Small intestine (tissue), 7 donors: Measurements from ENCODE around the gene SLC16A11. TPM values are rescaled to one million over a fixed set of nuclear protein-coding genes. Genes with fewer than 3 reads are reported as not detected.
A peak's percentile ranks its signal among the peaks of the same experiment; 100 is the strongest.

Experiments used
- DNase-seq, 2 donors: peaks; one replicate each; pipeline versions ENCODE4 v3.0.0 to v3.0.0-alpha.2; 2013
- FAIRE-seq: peaks from 2 replicates; lab custom pipeline; 2012; peaks lifted over from hg19 to GRCh38; lab: Jason Lieb, UNC
- H3K27ac ChIP-seq, 3 donors: one replicate each; pipeline ENCODE4 v1.5.1; 2013; ENCODE audit warnings: low read length in 2 of 3, mild to moderate bottlenecking in 2 of 3, control low read depth in 1 of 3, inconsistent platforms in 1 of 3, low read depth in 1 of 3, moderate library complexity in 1 of 3
- H3K27me3 ChIP-seq, 3 donors: one replicate each; pipeline ENCODE4 v1.6.1; 2013; ENCODE audit warnings: low read length in 3 of 3, inconsistent platforms in 1 of 3; ENCODE audit not compliant: control insufficient read depth in 3 of 3, insufficient read depth in 3 of 3
- H3K36me3 ChIP-seq, 3 donors: one replicate each; pipeline ENCODE4 v1.6.1; 2013; ENCODE audit warnings: low read length in 3 of 3, inconsistent platforms in 1 of 3, low read depth in 1 of 3, mild to moderate bottlenecking in 1 of 3, moderate library complexity in 1 of 3; ENCODE audit not compliant: control insufficient read depth in 3 of 3, insufficient read depth in 2 of 3
- H3K4me1 ChIP-seq, 3 donors: one replicate each; pipeline ENCODE4 v1.6.1; 2013; ENCODE audit warnings: low read length in 2 of 3, inconsistent platforms in 1 of 3, low read depth in 1 of 3, mild to moderate bottlenecking in 1 of 3, moderate library complexity in 1 of 3; ENCODE audit not compliant: control insufficient read depth in 3 of 3, insufficient read depth in 2 of 3
- H3K4me3 ChIP-seq, 3 donors: one replicate each; pipeline ENCODE4 v1.5.1; 2013; ENCODE audit warnings: low read length in 3 of 3, control low read depth in 1 of 3, inconsistent platforms in 1 of 3, low read depth in 1 of 3, mild to moderate bottlenecking in 1 of 3, moderate library complexity in 1 of 3
- H3K9me3 ChIP-seq, 2 donors: one replicate each; pipeline ENCODE4 v1.6.1; 2013; ENCODE audit warnings: low read depth in 1 of 2, low read length in 1 of 2; ENCODE audit not compliant: control insufficient read depth in 2 of 2, insufficient read depth in 1 of 2
- WGBS, 3 donors: extraction: QIAGEN DNeasy Blood & Tissue Kit; methylation state at CpG; one replicate each; pipeline ENCODE4 v1.1.7; 2013; 5-methylcytosine and 5-hydroxymethylcytosine counted together
- polyA plus RNA-seq, 4 donors: library from polyadenylated mRNA; stranded (reverse) in 3 of 4; unstranded in 1 of 4; fragments of 200-250 nt in 3 of 4; fragments of 120-200 nt in 1 of 4; gene quantifications; one replicate each; pipeline versions ENCODE4 v1.2.1 to v1.2.3, GENCODE V29; 2013
- donor health status: healthy with polysubstance abuse.
- donor health status: control.
- donor health status: control.
- donor health status: Bipolar disorder and iron deficiency.
- donor health status: healthy.

Gene SLC16A11
- polyA plus RNA-seq, 4 donors = 0.68 to 2.3 TPM; not detected in 2

DNA sequence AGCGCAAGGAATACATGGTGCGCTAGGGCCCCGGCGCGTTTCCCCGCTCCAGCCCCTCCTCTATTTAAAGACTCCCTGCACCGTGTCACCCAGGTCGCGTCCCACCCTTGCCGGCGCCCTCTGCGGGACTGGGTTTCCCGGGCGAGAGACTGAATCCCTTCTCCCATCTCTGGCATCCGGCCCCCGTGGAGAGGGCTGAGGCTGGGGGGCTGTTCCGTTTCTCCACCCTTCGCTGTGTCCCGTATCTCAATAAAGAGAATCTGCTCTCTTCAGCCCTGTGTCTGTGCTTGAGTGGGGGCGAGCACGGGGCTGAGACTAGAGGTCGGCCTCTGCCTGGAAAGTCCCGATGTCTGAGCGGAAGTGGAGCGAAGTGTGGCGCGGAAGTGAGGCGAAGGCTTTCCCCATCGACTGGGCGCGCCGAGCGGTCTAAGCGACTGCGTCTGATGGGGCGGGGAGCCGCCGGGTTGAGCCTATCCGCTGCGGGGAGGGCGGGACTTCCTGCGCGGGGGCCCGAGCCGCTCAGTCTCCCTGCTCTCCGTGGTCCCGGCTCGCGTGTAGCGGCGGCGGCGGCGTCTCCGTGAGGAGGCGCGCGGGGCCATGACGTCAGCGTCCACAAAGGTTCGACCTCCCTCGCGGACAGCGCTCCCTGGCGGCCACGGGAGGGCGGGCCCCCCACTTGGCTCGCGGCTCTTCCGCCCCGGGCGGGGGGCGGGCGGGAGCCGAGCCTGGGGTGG lies 29.5 kb downstream of the SLC16A11 start:
- FAIRE-seq (no peak), DNase-seq (peak; percentile 97 to 98)
- WGBS, 3 donors = 0% methylated on average over 48 to 75 of the region's 75 CpGs
- peaks cover 0 to 29% (median 2%) of the 10 kb centered on the region in 3 donors for H3K36me3 ChIP-seq
- H3K4me1 ChIP-seq = peaks cover 0 to 16% (median 6%) of the 10 kb centered on the region in 3 donors
- peak overlapping the region; percentile 45 to 92 (median 86) for H3K4me3 ChIP-seq
- H3K9me3 ChIP-seq = no peaks in the 10 kb centered on the region
- no peaks in the 10 kb centered on the region for H3K27me3 ChIP-seq
- peak overlapping the region; percentile 91 to 99 (median 98) for H3K27ac ChIP-seq

DNA sequence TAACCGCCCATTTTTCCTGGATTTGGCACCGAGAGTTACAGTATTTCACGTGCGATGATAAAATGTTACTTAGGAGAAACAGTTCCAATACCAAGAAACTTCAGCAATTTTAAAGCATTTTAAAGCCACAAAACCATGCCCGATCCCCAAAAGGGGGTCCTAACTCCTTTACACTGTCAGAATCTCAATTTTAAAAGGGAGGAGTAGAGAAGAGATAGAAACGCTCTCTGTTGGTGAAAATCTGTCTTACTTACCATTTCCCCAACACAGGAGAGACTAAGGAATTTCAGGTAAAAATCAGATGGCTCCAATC lies 32.0 kb downstream of the SLC16A11 start:
- H3K27me3 ChIP-seq = no peaks in the 10 kb centered on the region
- H3K4me3 ChIP-seq = peak overlapping the region; percentile 86 to 98 (median 92)
- peak overlapping the region; percentile 91 to 99 (median 98) for H3K27ac ChIP-seq
- DNase-seq (no peak), FAIRE-seq (no peak)
- peaks cover 0 to 16% (median 6%) of the 10 kb centered on the region in 3 donors for H3K4me1 ChIP-seq
- H3K36me3 ChIP-seq = peaks cover 0 to 27% (median 2%) of the 10 kb centered on the region in 3 donors
- no peaks in the 10 kb centered on the region for H3K9me3 ChIP-seq
- WGBS, 3 donors = 1% methylated on average over 6 of the region's 6 CpGs

DNA sequence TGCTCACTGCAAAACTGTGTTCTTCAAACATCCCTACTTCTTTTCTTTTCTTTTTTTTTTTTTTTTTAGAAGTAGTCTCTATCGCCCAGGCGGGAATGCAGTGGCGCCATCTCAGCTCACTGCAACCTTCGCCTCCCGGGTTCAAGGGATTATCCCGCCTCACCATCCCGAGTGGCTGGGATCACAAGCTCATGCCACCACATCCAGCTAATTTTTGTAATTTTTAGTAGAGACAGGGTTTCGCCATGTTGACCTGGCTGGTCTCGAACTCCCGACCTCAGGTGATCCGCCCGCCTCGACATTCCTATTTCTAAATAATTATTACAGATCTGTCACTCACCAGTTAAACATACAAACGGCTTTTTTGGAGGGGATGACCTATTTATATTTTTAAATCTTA lies 32.5 kb downstream of the SLC16A11 start:
- no peak for FAIRE-seq
- H3K27me3 ChIP-seq = no peaks in the 10 kb centered on the region
- no peaks in the 10 kb centered on the region for H3K9me3 ChIP-seq
- no peak for DNase-seq
- H3K27ac ChIP-seq = peak overlapping the region in 1 of 3 donors; percentile 91
- WGBS, 3 donors = 15 to 42% (median 27%) methylated on average over 14 of the region's 14 CpGs
- H3K4me3 ChIP-seq = peak overlapping the region in 2 of 3 donors; percentile 86 to 92
- H3K36me3 ChIP-seq = peaks cover 0 to 27% (median 2%) of the 10 kb centered on the region in 3 donors
- peaks cover 0 to 16% (median 6%) of the 10 kb centered on the region in 3 donors for H3K4me1 ChIP-seq

DNA sequence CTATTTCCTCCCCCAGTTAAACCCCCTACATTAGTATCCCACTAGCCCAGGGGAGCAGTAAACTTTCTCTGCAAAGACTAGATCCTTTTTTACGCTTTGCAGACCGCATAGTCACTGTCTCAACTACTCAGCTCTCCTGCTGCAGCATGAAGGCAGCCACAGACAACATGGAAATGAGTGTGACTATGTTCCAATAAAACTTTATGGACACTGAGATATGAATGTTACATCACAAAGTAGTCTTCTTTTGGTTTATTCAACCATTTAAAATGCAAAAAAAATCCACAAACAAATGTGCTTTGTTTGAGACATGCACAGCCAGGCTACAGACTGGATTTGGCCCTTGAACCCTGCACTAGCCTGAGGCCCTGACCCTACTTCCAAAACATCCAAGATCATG lies 33.4 kb downstream of the SLC16A11 start:
- no peak for FAIRE-seq
- H3K27ac ChIP-seq = no peak overlapping the region
- H3K4me1 ChIP-seq = peaks cover 0 to 15% (median 6%) of the 10 kb centered on the region in 3 donors
- no peak overlapping the region for H3K4me3 ChIP-seq
- H3K36me3 ChIP-seq = peaks cover 0 to 28% (median 2%) of the 10 kb centered on the region in 3 donors
- H3K27me3 ChIP-seq = no peaks in the 10 kb centered on the region
- WGBS, 3 donors = 88 to 95% (median 92%) methylated on average over 2 of the region's 2 CpGs
- no peaks in the 10 kb centered on the region for H3K9me3 ChIP-seq
- DNase-seq = no peak

GRCh38 chr17:7007143-7007542 lies 36.7 kb downstream of the SLC16A11 start:
- Histone ChIP-seq H3K4me1 (peaks cover 0 to 5% (median 3%) of the 10 kb centered on the region in 3 donors), H3K36me3 (peaks cover 2 to 34% (median 5%) of the 10 kb centered on the region in 3 donors), H3K27me3 (no peaks in the 10 kb centered on the region), H3K4me3 (no peak overlapping the region), H3K27ac (no peak overlapping the region), H3K9me3 (no peaks in the 10 kb centered on the region)
- DNase-seq (no peak), FAIRE-seq (no peak)
- 76 to 93% (median 84%) methylated on average over 2 of the region's 2 CpGs for WGBS, 3 donors

GRCh38 chr17:7005716-7006115 lies 38.2 kb downstream of the SLC16A11 start:
- FAIRE-seq = no peak
- DNase-seq = no peak
- peaks cover 10 to 43% (median 11%) of the 10 kb centered on the region in 3 donors for H3K36me3 ChIP-seq
- no peak overlapping the region for H3K27ac ChIP-seq
- no peaks in the 10 kb centered on the region for H3K9me3 ChIP-seq
- WGBS, 3 donors = 69 to 74% (median 72%) methylated on average over 6 to 7 of the region's 7 CpGs
- H3K4me3 ChIP-seq = no peak overlapping the region
- H3K27me3 ChIP-seq = no peaks in the 10 kb centered on the region
- H3K4me1 ChIP-seq = peaks cover 0 to under 1% (median 0%) of the 10 kb centered on the region in 3 donors

- FAIRE-seq (no peak), DNase-seq (peak; percentile 75 to 79)
- no peaks in the 10 kb centered on the region for H3K4me1 ChIP-seq
- no peak overlapping the region for H3K4me3 ChIP-seq
- WGBS, 3 donors = 85 to 93% (median 88%) methylated on average over 2 of the region's 2 CpGs
- H3K27me3 ChIP-seq = no peaks in the 10 kb centered on the region
- H3K9me3 ChIP-seq = no peaks in the 10 kb centered on the region
- no peak overlapping the region for H3K27ac ChIP-seq
- H3K36me3 ChIP-seq = peaks cover 9 to 47% (median 18%) of the 10 kb centered on the region in 3 donors
Observed at GRCh38 chr17:7004398-7005253, 39.3 kb downstream of the SLC16A11 start.

GRCh38 chr17:7003745-7004144 lies 40.1 kb downstream of the SLC16A11 start:
- Histone ChIP-seq H3K36me3 (peaks cover 10 to 55% (median 20%) of the 10 kb centered on the region in 3 donors), H3K4me3 (no peak overlapping the region), H3K9me3 (no peaks in the 10 kb centered on the region), H3K4me1 (no peaks in the 10 kb centered on the region), H3K27me3 (no peaks in the 10 kb centered on the region), H3K27ac (no peak overlapping the region)
- FAIRE-seq (no peak), DNase-seq (no peak)
- WGBS, 3 donors = 81 to 95% (median 91%) methylated on average over 2 of the region's 2 CpGs
